Smooth muscle cell (in vitro differentiated cells): ENCODE measurements around the gene UCKL1. TPM values are rescaled to one million over a fixed set of nuclear protein-coding genes. Genes with fewer than 3 reads are reported as not detected.

Experiments
- DNase-seq: peaks from one replicate; lab custom pipeline; 2025; ENCODE audit not compliant: unreplicated experiment; lab: John Stamatoyannopoulos, UW
- H2AFZ ChIP-seq: fragments of 200-600 bp; sonication (generic); 2 replicates; pipeline ENCODE4 v1.6.0; 2016; ENCODE audit warnings: antibody characterized with exemption, low read depth, mild to moderate bottlenecking
- H3F3A ChIP-seq: fragments of 200-600 bp; sonication (generic); 2 replicates; pipeline ENCODE4 v1.6.0; 2017; ENCODE audit warnings: antibody characterized with exemption, low read depth
- H3K27ac ChIP-seq: fragments of 200-600 bp; sonication (generic); 2 replicates; pipeline ENCODE4 v1.5.1; 2016; ENCODE audit warnings: low read depth, mild to moderate bottlenecking
- H3K27me3 ChIP-seq: fragments of 200-600 bp; sonication (generic); 2 replicates; pipeline ENCODE4 v1.6.1; 2016; ENCODE audit warnings: low read depth, mild to moderate bottlenecking
- H3K36me3 ChIP-seq: fragments of 200-600 bp; sonication (generic); 2 replicates; pipeline ENCODE4 v1.5.1; 2016; ENCODE audit warnings: low read depth
- H3K4me1 ChIP-seq: fragments of 200-600 bp; sonication (generic); 2 replicates; pipeline ENCODE4 v1.5.1; 2016; ENCODE audit warnings: low read depth
- H3K4me2 ChIP-seq: fragments of 200-600 bp; sonication (generic); 2 replicates; pipeline ENCODE4 v1.6.0; 2016; ENCODE audit warnings: mild to moderate bottlenecking
- H3K4me3 ChIP-seq: fragments of 200-600 bp; sonication (generic); 2 replicates; pipeline ENCODE4 v1.5.1; 2016; ENCODE audit warnings: mild to moderate bottlenecking
- H3K79me2 ChIP-seq: fragments of 200-600 bp; sonication (generic); 2 replicates; pipeline ENCODE4 v1.6.0; 2016; ENCODE audit warnings: low read depth, mild to moderate bottlenecking
- H3K9ac ChIP-seq: fragments of 200-600 bp; sonication (generic); 2 replicates; pipeline ENCODE4 v1.6.0; 2016; ENCODE audit warnings: low read depth
- H3K9me3 ChIP-seq: fragments of 200-600 bp; sonication (generic); replicated peaks from 2 replicates; pipeline ENCODE4 v1.5.1; 2016; ENCODE audit warnings: low read depth
- H4K20me1 ChIP-seq: fragments of 200-600 bp; sonication (generic); 2 replicates; pipeline ENCODE4 v1.6.0; 2016; ENCODE audit warnings: low read depth
- WGBS: methylation state at CpG from one replicate; pipeline ENCODE4 v1.1.7; 2016; ENCODE audit warnings: low lambda C conversion rate; 5-methylcytosine and 5-hydroxymethylcytosine counted together
- polyA plus RNA-seq: library from polyadenylated mRNA; unstranded; fragments of >200 nt; fragmentation: Nextera tagmentation; extraction: Ambion mirVana; gene quantifications from 2 replicates; pipeline ENCODE4 v1.2.1, GENCODE V29; 2016
- total RNA-seq: library from RNA; depleted of rRNA; stranded (reverse); fragments of >200 nt; gene quantifications from 2 replicates; pipeline ENCODE4 v1.2.3, GENCODE V29; 2014
- TF ChIP-seq, protein P1 (sequence below): fragments of 200-600 bp; sonication (generic); IDR thresholded peaks from 2 replicates; pipeline ENCODE4 v1.5.1; 2017; ENCODE audit warnings: borderline replicate concordance, mild to moderate bottlenecking, antibody characterized with exemption; ENCODE audit not compliant: insufficient read depth, poor library complexity, severe bottlenecking

The UCKL1 gene
- total and polyA plus RNA-seq, 2 experiments from 2014 or later = 17.2 to 22.6 TPM

DNA sequence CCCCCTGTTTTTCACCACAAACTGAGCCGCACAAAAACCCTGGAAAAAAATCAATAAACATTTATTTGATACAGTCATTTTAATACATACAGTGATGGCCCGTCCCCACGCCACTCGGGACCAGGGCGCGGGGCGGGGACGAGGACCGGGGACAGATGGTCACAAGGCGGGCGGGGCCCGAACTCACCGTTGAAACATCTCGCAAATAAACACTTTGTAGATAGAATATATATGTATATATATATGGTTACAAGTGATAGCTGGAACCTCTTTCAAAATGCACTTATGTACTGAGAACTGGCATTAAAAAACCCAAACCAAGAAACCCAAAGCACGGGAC is 418 bp upstream of the UCKL1 start:
- Histone ChIP-seq H3K27ac (peak overlapping the region; percentile 80), H3K9me3 (no peaks in the 10 kb centered on the region), H3K79me2 (peaks cover 45% of the 10 kb centered on the region), H3K4me3 (peak overlapping the region; percentile 99), H3K9ac (peak overlapping the region; percentile 71), H3K4me2 (peak overlapping the region; percentile 100), H3K36me3 (no peaks in the 10 kb centered on the region), H3F3A (no peaks in the 10 kb centered on the region), H3K27me3 (no peaks in the 10 kb centered on the region), H3K4me1 (peaks cover 10% of the 10 kb centered on the region), H2AFZ (no peak overlapping the region), H4K20me1 (peaks cover 41% of the 10 kb centered on the region)
- WGBS = 2% methylated on average over 15 of the region's 15 CpGs
- TF ChIP-seq, protein P1, sequence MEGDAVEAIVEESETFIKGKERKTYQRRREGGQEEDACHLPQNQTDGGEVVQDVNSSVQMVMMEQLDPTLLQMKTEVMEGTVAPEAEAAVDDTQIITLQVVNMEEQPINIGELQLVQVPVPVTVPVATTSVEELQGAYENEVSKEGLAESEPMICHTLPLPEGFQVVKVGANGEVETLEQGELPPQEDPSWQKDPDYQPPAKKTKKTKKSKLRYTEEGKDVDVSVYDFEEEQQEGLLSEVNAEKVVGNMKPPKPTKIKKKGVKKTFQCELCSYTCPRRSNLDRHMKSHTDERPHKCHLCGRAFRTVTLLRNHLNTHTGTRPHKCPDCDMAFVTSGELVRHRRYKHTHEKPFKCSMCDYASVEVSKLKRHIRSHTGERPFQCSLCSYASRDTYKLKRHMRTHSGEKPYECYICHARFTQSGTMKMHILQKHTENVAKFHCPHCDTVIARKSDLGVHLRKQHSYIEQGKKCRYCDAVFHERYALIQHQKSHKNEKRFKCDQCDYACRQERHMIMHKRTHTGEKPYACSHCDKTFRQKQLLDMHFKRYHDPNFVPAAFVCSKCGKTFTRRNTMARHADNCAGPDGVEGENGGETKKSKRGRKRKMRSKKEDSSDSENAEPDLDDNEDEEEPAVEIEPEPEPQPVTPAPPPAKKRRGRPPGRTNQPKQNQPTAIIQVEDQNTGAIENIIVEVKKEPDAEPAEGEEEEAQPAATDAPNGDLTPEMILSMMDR = no peak
- peak; percentile 52 for DNase-seq

DNA sequence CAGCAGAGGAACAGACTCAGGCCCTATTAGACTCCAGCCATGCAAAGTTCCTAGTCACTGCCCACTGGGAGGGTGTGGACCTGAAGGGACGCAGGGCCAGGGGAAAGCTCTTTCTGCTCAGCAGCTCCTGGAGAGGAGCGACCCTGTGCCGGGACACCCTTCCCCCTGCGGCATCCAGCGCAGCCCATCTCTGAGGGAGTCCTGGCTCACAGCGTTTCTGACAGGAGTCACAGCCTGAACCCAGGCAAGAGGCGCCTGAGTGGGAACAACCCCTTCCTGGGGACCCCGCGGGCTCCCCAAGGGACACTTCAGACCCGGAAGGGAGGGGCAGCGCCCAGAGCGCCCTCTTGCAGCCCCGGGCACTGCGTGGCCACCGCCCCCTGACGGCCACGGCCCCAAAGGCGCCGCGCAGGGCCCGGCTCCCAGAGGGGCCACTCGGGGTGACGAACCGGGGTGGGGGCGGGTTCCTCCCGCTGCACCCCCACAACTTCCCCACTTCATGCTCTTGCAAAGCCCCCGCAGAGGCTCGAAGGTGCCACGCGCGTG is 862 bp downstream of the UCKL1 start:
- WGBS = 8% methylated on average over 21 of the region's 31 CpGs
- Histone ChIP-seq H4K20me1 (peaks cover 53% of the 10 kb centered on the region), H3K4me1 (peaks cover 10% of the 10 kb centered on the region), H3K4me3 (peak overlapping the region; percentile 99), H3K36me3 (no peaks in the 10 kb centered on the region), H3K4me2 (peak overlapping the region; percentile 99), H3K27me3 (no peaks in the 10 kb centered on the region), H3K27ac (no peak overlapping the region), H3K9ac (peak overlapping the region; percentile 83), H3F3A (no peaks in the 10 kb centered on the region), H3K79me2 (peaks cover 52% of the 10 kb centered on the region), H2AFZ (peak overlapping the region; percentile 39), H3K9me3 (no peaks in the 10 kb centered on the region)
- TF ChIP-seq, protein P1 = peak; percentile 30
- no peak for DNase-seq

DNA sequence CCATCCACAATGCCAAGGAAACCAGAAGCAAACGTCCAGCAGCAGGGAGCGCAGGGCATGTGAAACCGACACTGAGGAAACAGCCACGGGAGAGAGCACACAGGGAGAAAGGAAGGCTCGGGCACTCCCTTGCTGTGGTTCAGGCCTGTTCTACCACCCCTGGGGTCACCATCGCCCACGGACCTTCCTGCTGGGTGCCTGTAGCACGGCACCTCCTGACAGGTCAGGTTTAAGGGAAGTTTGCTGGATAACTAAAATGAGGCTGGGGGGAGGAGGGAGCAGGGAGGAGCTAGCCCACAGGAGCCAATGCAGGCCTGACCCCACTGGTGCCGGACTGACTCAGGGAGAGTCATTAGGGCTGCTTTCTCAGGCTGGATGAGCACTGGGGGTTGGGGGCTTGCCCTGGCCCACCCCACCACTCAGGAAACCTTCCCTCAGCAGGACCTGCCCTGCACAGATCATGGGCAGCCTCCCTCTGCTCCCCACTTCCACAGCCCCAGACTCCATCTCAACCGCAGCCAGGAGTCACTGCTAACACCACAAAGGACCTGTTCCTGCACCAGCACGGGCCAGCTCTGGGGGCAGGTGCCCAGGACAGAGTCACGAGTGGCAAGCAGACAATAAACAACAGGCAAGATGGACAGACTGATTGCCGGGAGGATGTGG is 2.3 kb downstream of the UCKL1 start:
- Histone ChIP-seq H3K4me3 (no peak overlapping the region), H2AFZ (no peak overlapping the region), H3K27ac (no peak overlapping the region), H3K4me1 (peaks cover 10% of the 10 kb centered on the region), H3K4me2 (no peak overlapping the region), H3K9me3 (no peaks in the 10 kb centered on the region), H3K79me2 (peaks cover 57% of the 10 kb centered on the region), H3F3A (no peaks in the 10 kb centered on the region), H3K27me3 (no peaks in the 10 kb centered on the region), H3K36me3 (no peaks in the 10 kb centered on the region), H4K20me1 (peaks cover 68% of the 10 kb centered on the region), H3K9ac (no peak overlapping the region)
- no peak for DNase-seq
- WGBS = 89% methylated on average over 13 of the region's 13 CpGs
- TF ChIP-seq, protein P1 = no peak

DNA sequence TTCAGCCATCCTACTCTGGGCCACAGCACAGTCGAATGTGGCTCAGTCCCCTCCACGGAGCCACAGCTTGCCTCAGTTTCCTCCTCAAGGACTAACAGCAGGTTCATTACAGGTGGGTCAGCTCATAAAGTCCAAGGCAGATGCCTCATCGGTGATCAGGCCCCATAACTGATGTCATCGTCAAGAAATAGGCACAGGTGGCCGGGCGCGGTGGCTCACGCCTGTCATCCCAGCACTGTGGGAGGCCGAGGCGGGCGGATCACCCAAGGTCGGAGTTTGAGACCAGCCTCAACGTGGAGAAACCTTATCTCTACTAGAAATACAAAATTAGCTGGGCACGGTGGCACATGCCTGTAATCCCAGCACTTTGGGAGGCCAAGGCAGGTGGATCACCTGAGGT is 3.4 kb downstream of the UCKL1 start:
- Histone ChIP-seq H3K9me3 (no peaks in the 10 kb centered on the region), H3K4me2 (no peak overlapping the region), H3K4me3 (no peak overlapping the region), H3K9ac (no peak overlapping the region), H4K20me1 (peaks cover 79% of the 10 kb centered on the region), H3K4me1 (peaks cover 10% of the 10 kb centered on the region), H3K36me3 (no peaks in the 10 kb centered on the region), H3K27me3 (no peaks in the 10 kb centered on the region), H3F3A (no peaks in the 10 kb centered on the region), H3K27ac (no peak overlapping the region), H2AFZ (no peak overlapping the region), H3K79me2 (peaks cover 58% of the 10 kb centered on the region)
- 95% methylated on average over 14 of the region's 14 CpGs for WGBS
- TF ChIP-seq, protein P1 = no peak
- DNase-seq = no peak
